HG03571 (cell line): ENCODE measurements around the gene ABCA8.

Source experiments
- ATAC-seq: cut with Tn5 transposase; IDR thresholded peaks from one replicate; pipeline ENCODE4 v1.9.1; 2021; ENCODE audit not compliant: unreplicated experiment

ABCA8 gene

GRCh38 chr17:68943123-68943811 is 11.9 kb downstream of the ABCA8 start:
- no peak for ATAC-seq

GRCh38 chr17:68942389-68942788 is 12.8 kb downstream of the ABCA8 start:
- no peak for ATAC-seq

- no peak for ATAC-seq
Observed at GRCh38 chr17:68941761-68942160, 13.4 kb downstream of the ABCA8 start.

GRCh38 chr17:68939195-68939594 is 16.0 kb downstream of the ABCA8 start:
- no peak for ATAC-seq

GRCh38 chr17:68937890-68938514 is 17.2 kb downstream of the ABCA8 start:
- ATAC-seq = no peak

GRCh38 chr17:68927516-68927915 is 27.7 kb downstream of the ABCA8 start:
- no peak for ATAC-seq

GRCh38 chr17:68924793-68925720 is 30.1 kb downstream of the ABCA8 start:
- ATAC-seq = no peak

GRCh38 chr17:68910789-68911431 is 44.3 kb downstream of the ABCA8 start:
- no peak for ATAC-seq

GRCh38 chr17:68910251-68910705 is 44.9 kb downstream of the ABCA8 start:
- no peak for ATAC-seq

- ATAC-seq = no peak
Observed at GRCh38 chr17:68909066-68909465, 46.1 kb downstream of the ABCA8 start.

- no peak for ATAC-seq
Observed at GRCh38 chr17:68908045-68908444, 47.1 kb downstream of the ABCA8 start.

- no peak for ATAC-seq
Observed at GRCh38 chr17:68906638-68907037, 48.6 kb downstream of the ABCA8 start.

GRCh38 chr17:68903286-68903685 is 51.9 kb downstream of the ABCA8 start:
- ATAC-seq = no peak

GRCh38 chr17:68897557-68897956 is 57.6 kb downstream of the ABCA8 start:
- no peak for ATAC-seq

GRCh38 chr17:68892658-68893057 is 62.5 kb downstream of the ABCA8 start:
- no peak for ATAC-seq

GRCh38 chr17:68892193-68892592 is 63.0 kb downstream of the ABCA8 start:
- no peak for ATAC-seq

GRCh38 chr17:68886401-68886800 is 68.8 kb downstream of the ABCA8 start:
- ATAC-seq = no peak

- ATAC-seq = no peak
Observed at GRCh38 chr17:68884888-68885287, 70.3 kb downstream of the ABCA8 start.

GRCh38 chr17:68878226-68878885 is 76.8 kb downstream of the ABCA8 start:
- ATAC-seq = no peak

GRCh38 chr17:68871447-68871846 is 83.7 kb downstream of the ABCA8 start:
- no peak for ATAC-seq

- no peak for ATAC-seq
Observed at GRCh38 chr17:68870976-68871375, 84.2 kb downstream of the ABCA8 start.
